Mesendoderm (in vitro differentiated cells): ENCODE data around the gene HHIPL1.

ENCODE experiments used
- DNase-seq: peaks from one replicate; pipeline ENCODE4 v3.0.0; 2013
- H2AK5ac ChIP-seq: 2 replicates; pipeline ENCODE4 v1.6.1; 2013; ENCODE audit warnings: low read length, inconsistent platforms
- H2BK120ac ChIP-seq: 2 replicates; pipeline ENCODE4 v1.6.1; 2013; ENCODE audit warnings: low read depth, mild to moderate bottlenecking, low read length, moderate library complexity, mixed read lengths
- H2BK15ac ChIP-seq: replicated peaks from 2 replicates; pipeline ENCODE4 v1.6.1; 2013; ENCODE audit warnings: low read depth, mild to moderate bottlenecking, moderate library complexity
- H2BK5ac ChIP-seq: 2 replicates; pipeline ENCODE4 v1.6.1; 2013; ENCODE audit warnings: low read length, inconsistent platforms
- H3K18ac ChIP-seq: 2 replicates; pipeline ENCODE4 v1.6.1; 2013; ENCODE audit warnings: mild to moderate bottlenecking, low read length, mixed read lengths
- H3K23ac ChIP-seq: one replicate; pipeline ENCODE4 v1.6.1; 2013; ENCODE audit warnings: low read length
- H3K27ac ChIP-seq: 2 replicates; pipeline ENCODE4 v1.5.1; 2013; ENCODE audit warnings: low read depth, mild to moderate bottlenecking, inconsistent platforms, low read length, moderate library complexity
- H3K27me3 ChIP-seq: 2 replicates; pipeline ENCODE4 v1.6.1; 2013; ENCODE audit warnings: low read length, control low read depth, mild to moderate bottlenecking, inconsistent platforms; ENCODE audit not compliant: insufficient read depth, poor library complexity
- H3K36me3 ChIP-seq: 2 replicates; pipeline ENCODE4 v1.6.1; 2013; ENCODE audit warnings: low read length, inconsistent platforms; ENCODE audit not compliant: control insufficient read depth, insufficient read depth
- H3K4ac ChIP-seq: one replicate; pipeline ENCODE4 v1.6.1; 2013; ENCODE audit warnings: low read depth, mild to moderate bottlenecking, low read length, moderate library complexity
- H3K4me1 ChIP-seq: 2 replicates; pipeline ENCODE4 v1.6.1; 2013; ENCODE audit warnings: low read depth, low read length, inconsistent platforms; ENCODE audit not compliant: control insufficient read depth
- H3K4me2 ChIP-seq: 2 replicates; pipeline ENCODE4 v1.6.1; 2013; ENCODE audit warnings: low read length
- H3K4me3 ChIP-seq: 2 replicates; pipeline ENCODE4 v1.5.1; 2013; ENCODE audit warnings: mild to moderate bottlenecking, low read length
- H3K56ac ChIP-seq: one replicate; pipeline ENCODE4 v1.6.1; 2013; ENCODE audit warnings: low read length
- H3K79me1 ChIP-seq: 2 replicates; pipeline ENCODE4 v1.6.1; 2013; ENCODE audit warnings: low read length, inconsistent platforms
- H3K79me2 ChIP-seq: 2 replicates; pipeline ENCODE4 v1.6.1; 2013; ENCODE audit warnings: mild to moderate bottlenecking, low read length; ENCODE audit not compliant: control insufficient read depth, insufficient read depth
- H3K9ac ChIP-seq: 2 replicates; pipeline ENCODE4 v1.6.1; 2013; ENCODE audit warnings: low read length, inconsistent platforms
- H4K5ac ChIP-seq: one replicate; pipeline ENCODE4 v1.6.1; 2013; ENCODE audit warnings: low read length
- H4K8ac ChIP-seq: one replicate; pipeline ENCODE4 v1.6.1; 2013; ENCODE audit warnings: low read depth, mild to moderate bottlenecking, control low read depth, low read length, moderate library complexity
- WGBS: extraction: QIAGEN DNeasy Blood & Tissue Kit; methylation state at CpG from one replicate; pipeline ENCODE4 v1.1.7; 2013; ENCODE audit warnings: low lambda C conversion rate, missing lambda C conversion rate; ENCODE audit not compliant: insufficient coverage; ENCODE audit errors: extremely low coverage; 5-methylcytosine and 5-hydroxymethylcytosine counted together

HHIPL1 gene

GRCh38 chr14:99670361-99671234 lies 25.7 kb downstream of the HHIPL1 start:
- H3K4me3 ChIP-seq, result no peak overlapping the region
- H3K23ac ChIP-seq, result no peak overlapping the region
- no peak overlapping the region for H2BK120ac ChIP-seq
- peaks cover 9% of the 10 kb centered on the region for H3K4me1 ChIP-seq
- H3K27me3 ChIP-seq, result no peaks in the 10 kb centered on the region
- H3K27ac ChIP-seq, result no peak overlapping the region
- no peak for DNase-seq
- H2BK5ac ChIP-seq, result no peak overlapping the region
- WGBS, result no CpG with 5 or more reads among the region's 14 CpGs
- H3K18ac ChIP-seq, result no peak overlapping the region
- H2AK5ac ChIP-seq, result no peak overlapping the region
- no peaks in the 10 kb centered on the region for H3K79me1 ChIP-seq
- no peak overlapping the region for H3K56ac ChIP-seq
- H2BK15ac ChIP-seq, result no peak overlapping the region
- H3K4me2 ChIP-seq, result no peak overlapping the region
- no peak overlapping the region for H3K9ac ChIP-seq
- no peak overlapping the region for H4K8ac ChIP-seq
- H3K4ac ChIP-seq, result no peak overlapping the region
- no peaks in the 10 kb centered on the region for H3K36me3 ChIP-seq
- H3K79me2 ChIP-seq, result no peaks in the 10 kb centered on the region
- no peak overlapping the region for H4K5ac ChIP-seq

GRCh38 chr14:99671235-99672224 lies 26.6 kb downstream of the HHIPL1 start:
- Histone ChIP-seq H3K4me3 (no peak overlapping the region), H3K79me1 (no peaks in the 10 kb centered on the region), H3K9ac (peak overlapping the region; percentile 24), H3K4me2 (no peak overlapping the region), H2BK15ac (no peak overlapping the region), H3K36me3 (no peaks in the 10 kb centered on the region), H3K23ac (no peak overlapping the region), H3K79me2 (no peaks in the 10 kb centered on the region), H3K4me1 (peaks cover 9% of the 10 kb centered on the region), H4K5ac (no peak overlapping the region), H3K27ac (no peak overlapping the region), H4K8ac (no peak overlapping the region), H3K18ac (no peak overlapping the region), H2BK120ac (no peak overlapping the region), H3K56ac (peak overlapping the region; percentile 54), H2BK5ac (no peak overlapping the region), H3K4ac (no peak overlapping the region), H3K27me3 (no peaks in the 10 kb centered on the region), H2AK5ac (no peak overlapping the region)
- peak; percentile 61 for DNase-seq
- WGBS, result no CpG with 5 or more reads among the region's 20 CpGs

- Histone ChIP-seq H4K8ac (no peak overlapping the region), H3K23ac (no peak overlapping the region), H4K5ac (no peak overlapping the region), H3K4me1 (peaks cover 9% of the 10 kb centered on the region), H2BK15ac (no peak overlapping the region), H3K36me3 (no peaks in the 10 kb centered on the region), H3K18ac (no peak overlapping the region), H3K79me2 (no peaks in the 10 kb centered on the region), H3K56ac (no peak overlapping the region), H3K79me1 (no peaks in the 10 kb centered on the region), H3K4me3 (no peak overlapping the region), H2BK120ac (no peak overlapping the region), H3K27me3 (no peaks in the 10 kb centered on the region), H2BK5ac (no peak overlapping the region), H3K4ac (no peak overlapping the region), H3K4me2 (no peak overlapping the region), H2AK5ac (no peak overlapping the region), H3K9ac (no peak overlapping the region), H3K27ac (no peak overlapping the region)
- WGBS, result no CpG with 5 or more reads among the region's 11 CpGs
- DNase-seq, result peak; percentile 53
Measured at GRCh38 chr14:99672506-99673304, 27.8 kb downstream of the HHIPL1 start.

- peaks cover 9% of the 10 kb centered on the region for H3K4me1 ChIP-seq
- H3K27me3 ChIP-seq, result no peaks in the 10 kb centered on the region
- H2BK5ac ChIP-seq, result no peak overlapping the region
- DNase-seq, result no peak
- H3K9ac ChIP-seq, result no peak overlapping the region
- H3K79me1 ChIP-seq, result no peaks in the 10 kb centered on the region
- H3K18ac ChIP-seq, result no peak overlapping the region
- no peak overlapping the region for H2AK5ac ChIP-seq
- H3K4me3 ChIP-seq, result no peak overlapping the region
- no peak overlapping the region for H2BK120ac ChIP-seq
- no peaks in the 10 kb centered on the region for H3K36me3 ChIP-seq
- H4K8ac ChIP-seq, result no peak overlapping the region
- no peak overlapping the region for H3K4ac ChIP-seq
- no CpG with 5 or more reads among the region's 8 CpGs for WGBS
- no peak overlapping the region for H3K23ac ChIP-seq
- no peak overlapping the region for H3K4me2 ChIP-seq
- no peak overlapping the region for H3K56ac ChIP-seq
- no peak overlapping the region for H2BK15ac ChIP-seq
- H3K79me2 ChIP-seq, result no peaks in the 10 kb centered on the region
- H3K27ac ChIP-seq, result no peak overlapping the region
- no peak overlapping the region for H4K5ac ChIP-seq
Measured at GRCh38 chr14:99673305-99674063, 28.6 kb downstream of the HHIPL1 start.

GRCh38 chr14:99674064-99674650 lies 29.2 kb downstream of the HHIPL1 start:
- no peaks in the 10 kb centered on the region for H3K36me3 ChIP-seq
- H2BK120ac ChIP-seq, result no peak overlapping the region
- no peak overlapping the region for H3K27ac ChIP-seq
- H3K4me1 ChIP-seq, result peaks cover 9% of the 10 kb centered on the region
- no peak overlapping the region for H2BK5ac ChIP-seq
- no CpG with 5 or more reads among the region's 9 CpGs for whole genome bisulfite sequencing
- no peak overlapping the region for H3K4me3 ChIP-seq
- no peak overlapping the region for H3K4ac ChIP-seq
- H3K4me2 ChIP-seq, result no peak overlapping the region
- DNase-seq, result no peak
- no peak overlapping the region for H3K23ac ChIP-seq
- H4K5ac ChIP-seq, result no peak overlapping the region
- no peaks in the 10 kb centered on the region for H3K27me3 ChIP-seq
- H3K79me2 ChIP-seq, result no peaks in the 10 kb centered on the region
- H3K18ac ChIP-seq, result no peak overlapping the region
- no peak overlapping the region for H2AK5ac ChIP-seq
- no peaks in the 10 kb centered on the region for H3K79me1 ChIP-seq
- no peak overlapping the region for H3K9ac ChIP-seq
- no peak overlapping the region for H4K8ac ChIP-seq
- H3K56ac ChIP-seq, result no peak overlapping the region
- H2BK15ac ChIP-seq, result no peak overlapping the region
